ENCODE measurements around the gene HELB. TPM values are rescaled to one million over a fixed set of nuclear protein-coding genes. Genes with fewer than 3 reads are reported as not detected.

The HELB gene
- total and polyA plus RNA-seq, 4 donors, result 0.18 to 8.0 (median 2.9) TPM

DNA sequence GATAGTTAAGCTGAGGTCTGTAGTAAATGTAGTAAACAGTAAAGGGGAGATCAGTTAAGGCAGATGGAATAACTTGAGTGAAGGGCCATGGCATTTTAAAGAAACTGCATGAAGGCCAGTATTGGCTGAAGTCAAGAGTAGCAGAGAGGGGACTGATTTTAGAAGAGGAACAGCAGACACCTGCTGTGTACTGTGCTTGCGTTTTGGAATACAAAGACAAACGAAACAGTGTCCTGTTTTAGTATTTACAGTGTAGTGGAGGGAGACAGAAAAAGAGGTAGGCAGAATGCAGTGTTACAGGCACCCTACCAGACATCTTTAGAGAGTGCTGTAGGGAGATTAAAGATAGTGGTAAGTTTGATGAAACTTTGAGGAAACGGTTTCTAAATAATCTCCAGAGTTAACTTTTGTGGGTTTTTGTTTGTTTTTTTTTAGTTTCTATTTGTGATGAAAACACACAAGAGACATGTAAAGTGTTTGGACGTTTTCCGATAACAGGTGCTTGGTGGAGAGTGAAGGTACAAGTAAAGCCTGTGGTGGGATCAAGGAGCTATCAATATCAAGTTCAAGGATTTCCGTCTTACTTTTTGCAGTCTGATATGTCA lies 2.1 kb downstream of the HELB start:
- no peak for TF ChIP-seq RXRA (IDR thresholded peaks at IDR 0.05)
- no peak for TF ChIP-seq JUND (IDR thresholded peaks at IDR 0.05)
- no peak for TF ChIP-seq HNF4A (conservative IDR thresholded peaks at IDR 0.05)
- TF ChIP-seq, protein P1, sequence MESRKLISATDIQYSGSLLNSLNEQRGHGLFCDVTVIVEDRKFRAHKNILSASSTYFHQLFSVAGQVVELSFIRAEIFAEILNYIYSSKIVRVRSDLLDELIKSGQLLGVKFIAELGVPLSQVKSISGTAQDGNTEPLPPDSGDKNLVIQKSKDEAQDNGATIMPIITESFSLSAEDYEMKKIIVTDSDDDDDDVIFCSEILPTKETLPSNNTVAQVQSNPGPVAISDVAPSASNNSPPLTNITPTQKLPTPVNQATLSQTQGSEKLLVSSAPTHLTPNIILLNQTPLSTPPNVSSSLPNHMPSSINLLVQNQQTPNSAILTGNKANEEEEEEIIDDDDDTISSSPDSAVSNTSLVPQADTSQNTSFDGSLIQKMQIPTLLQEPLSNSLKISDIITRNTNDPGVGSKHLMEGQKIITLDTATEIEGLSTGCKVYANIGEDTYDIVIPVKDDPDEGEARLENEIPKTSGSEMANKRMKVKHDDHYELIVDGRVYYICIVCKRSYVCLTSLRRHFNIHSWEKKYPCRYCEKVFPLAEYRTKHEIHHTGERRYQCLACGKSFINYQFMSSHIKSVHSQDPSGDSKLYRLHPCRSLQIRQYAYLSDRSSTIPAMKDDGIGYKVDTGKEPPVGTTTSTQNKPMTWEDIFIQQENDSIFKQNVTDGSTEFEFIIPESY (IDR thresholded peaks at IDR 0.05), result no peak
- no peak for TF ChIP-seq FOXA2 (IDR thresholded peaks at IDR 0.05)
- no peak for TF ChIP-seq TAF1 (conservative IDR thresholded peaks at IDR 0.05)
- no peak for TF ChIP-seq YY1 (IDR thresholded peaks at IDR 0.05)
- no peak for TF ChIP-seq EGR1 (IDR thresholded peaks at IDR 0.05; ENCODE audit: low read depth in 2 of 2)
- TF ChIP-seq SP1 (IDR thresholded peaks at IDR 0.05), result no peak
- TF ChIP-seq HNF4G (IDR thresholded peaks at IDR 0.05), result no peak
- TF ChIP-seq, protein P2, sequence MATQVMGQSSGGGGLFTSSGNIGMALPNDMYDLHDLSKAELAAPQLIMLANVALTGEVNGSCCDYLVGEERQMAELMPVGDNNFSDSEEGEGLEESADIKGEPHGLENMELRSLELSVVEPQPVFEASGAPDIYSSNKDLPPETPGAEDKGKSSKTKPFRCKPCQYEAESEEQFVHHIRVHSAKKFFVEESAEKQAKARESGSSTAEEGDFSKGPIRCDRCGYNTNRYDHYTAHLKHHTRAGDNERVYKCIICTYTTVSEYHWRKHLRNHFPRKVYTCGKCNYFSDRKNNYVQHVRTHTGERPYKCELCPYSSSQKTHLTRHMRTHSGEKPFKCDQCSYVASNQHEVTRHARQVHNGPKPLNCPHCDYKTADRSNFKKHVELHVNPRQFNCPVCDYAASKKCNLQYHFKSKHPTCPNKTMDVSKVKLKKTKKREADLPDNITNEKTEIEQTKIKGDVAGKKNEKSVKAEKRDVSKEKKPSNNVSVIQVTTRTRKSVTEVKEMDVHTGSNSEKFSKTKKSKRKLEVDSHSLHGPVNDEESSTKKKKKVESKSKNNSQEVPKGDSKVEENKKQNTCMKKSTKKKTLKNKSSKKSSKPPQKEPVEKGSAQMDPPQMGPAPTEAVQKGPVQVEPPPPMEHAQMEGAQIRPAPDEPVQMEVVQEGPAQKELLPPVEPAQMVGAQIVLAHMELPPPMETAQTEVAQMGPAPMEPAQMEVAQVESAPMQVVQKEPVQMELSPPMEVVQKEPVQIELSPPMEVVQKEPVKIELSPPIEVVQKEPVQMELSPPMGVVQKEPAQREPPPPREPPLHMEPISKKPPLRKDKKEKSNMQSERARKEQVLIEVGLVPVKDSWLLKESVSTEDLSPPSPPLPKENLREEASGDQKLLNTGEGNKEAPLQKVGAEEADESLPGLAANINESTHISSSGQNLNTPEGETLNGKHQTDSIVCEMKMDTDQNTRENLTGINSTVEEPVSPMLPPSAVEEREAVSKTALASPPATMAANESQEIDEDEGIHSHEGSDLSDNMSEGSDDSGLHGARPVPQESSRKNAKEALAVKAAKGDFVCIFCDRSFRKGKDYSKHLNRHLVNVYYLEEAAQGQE (IDR thresholded peaks at IDR 0.05), result no peak
- no peak for TF ChIP-seq NR2F2 (IDR thresholded peaks at IDR 0.05)
- Histone ChIP-seq H3K36me3 (ENCODE audit: control insufficient read depth in 4 of 4, insufficient read depth in 3 of 4, low read depth in 1 of 4, low read length in 3 of 4) (peaks cover 0 to 5% (median 3%) of the 10 kb centered on the region in 4 donors), H3K9me3 (ENCODE audit: control insufficient read depth in 4 of 4, low read length in 3 of 4) (no peaks in the 10 kb centered on the region), H3K27me3 (ENCODE audit: control insufficient read depth in 4 of 4, insufficient read depth in 4 of 4, low read length in 3 of 4) (no peaks in the 10 kb centered on the region), H3K27ac (ENCODE audit: low read depth in 1 of 2, low read length in 2 of 2) (no peak overlapping the region), H3K4me1 (ENCODE audit: control insufficient read depth in 4 of 4, insufficient read depth in 4 of 4, low read length in 3 of 4) (peaks cover 2 to 12% (median 3%) of the 10 kb centered on the region in 4 donors), H3K4me3 (ENCODE audit: low read depth in 1 of 3, low read length in 3 of 3) (no peak overlapping the region), H3K9ac (ENCODE audit: low read depth in 1 of 2, low read length in 2 of 2) (no peak overlapping the region)
- 58% methylated on average over 6 of the region's 6 CpGs for WGBS
- DNase-seq (ENCODE audit: low spot score), result no peak

DNA sequence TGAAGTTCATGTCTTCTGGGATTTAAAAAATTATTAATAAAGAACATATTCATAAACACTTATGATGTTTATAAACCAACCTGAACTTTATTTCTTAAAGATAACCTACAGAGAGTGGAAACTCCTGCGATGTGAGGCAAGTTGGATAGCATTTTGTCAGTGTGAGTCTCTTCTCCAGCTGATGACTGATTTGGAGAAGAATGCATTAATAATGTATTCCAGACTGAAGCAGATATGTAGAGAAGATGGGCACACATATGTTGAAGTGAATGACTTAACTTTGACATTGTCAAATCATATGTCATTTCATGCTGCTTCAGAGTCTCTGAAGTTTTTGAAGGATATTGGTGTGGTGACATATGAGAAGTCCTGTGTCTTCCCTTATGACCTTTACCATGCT lies 7.3 kb downstream of the HELB start:
- no peak overlapping the region for H3K4me3 ChIP-seq (ENCODE audit: low read depth in 1 of 3, low read length in 3 of 3)
- 93% methylated on average over 1 of the region's 1 CpG for WGBS
- no peak overlapping the region for H3K9ac ChIP-seq (ENCODE audit: low read depth in 1 of 2, low read length in 2 of 2)
- no peaks in the 10 kb centered on the region for H3K9me3 ChIP-seq (ENCODE audit: control insufficient read depth in 4 of 4, low read length in 3 of 4)
- DNase-seq (ENCODE audit: low spot score), result no peak
- no peak for TF ChIP-seq TAF1 (conservative IDR thresholded peaks at IDR 0.05)
- TF ChIP-seq CTCF (IDR thresholded peaks at IDR 0.05; ENCODE audit: low read depth, low read length, missing input control), result no peak
- TF ChIP-seq HNF4G (IDR thresholded peaks at IDR 0.05), result no peak
- TF ChIP-seq ATF3 (IDR thresholded peaks at IDR 0.05), result no peak
- TF ChIP-seq SP1 (IDR thresholded peaks at IDR 0.05), result no peak
- TF ChIP-seq, protein P2 (IDR thresholded peaks at IDR 0.05), result no peak
- TF ChIP-seq, protein P1 (IDR thresholded peaks at IDR 0.05), result no peak
- no peak for TF ChIP-seq FOXA1 (IDR thresholded peaks at IDR 0.05)
- H3K4me1 ChIP-seq (ENCODE audit: control insufficient read depth in 4 of 4, insufficient read depth in 4 of 4, low read length in 3 of 4), result no peaks in the 10 kb centered on the region
- no peak overlapping the region for H3K27ac ChIP-seq (ENCODE audit: low read depth in 1 of 2, low read length in 2 of 2)
- H3K36me3 ChIP-seq (ENCODE audit: control insufficient read depth in 4 of 4, insufficient read depth in 3 of 4, low read depth in 1 of 4, low read length in 3 of 4), result peaks cover 0 to 10% (median 7%) of the 10 kb centered on the region in 4 donors
- no peaks in the 10 kb centered on the region for H3K27me3 ChIP-seq (ENCODE audit: control insufficient read depth in 4 of 4, insufficient read depth in 4 of 4, low read length in 3 of 4)
